Inferior parietal cortex (tissue), 1 donor: ENCODE measurements around the gene DDX31.

Experiments used
- DNase-seq: peaks from one replicate; pipeline ENCODE4 v3.0.0-alpha.2; 2016; ENCODE audit errors: extremely low spot score

Gene DDX31

GRCh38 chr9:132547976-132548730, 121.6 kb downstream of the DDX31 start:
- DNase-seq: no peak

DNA sequence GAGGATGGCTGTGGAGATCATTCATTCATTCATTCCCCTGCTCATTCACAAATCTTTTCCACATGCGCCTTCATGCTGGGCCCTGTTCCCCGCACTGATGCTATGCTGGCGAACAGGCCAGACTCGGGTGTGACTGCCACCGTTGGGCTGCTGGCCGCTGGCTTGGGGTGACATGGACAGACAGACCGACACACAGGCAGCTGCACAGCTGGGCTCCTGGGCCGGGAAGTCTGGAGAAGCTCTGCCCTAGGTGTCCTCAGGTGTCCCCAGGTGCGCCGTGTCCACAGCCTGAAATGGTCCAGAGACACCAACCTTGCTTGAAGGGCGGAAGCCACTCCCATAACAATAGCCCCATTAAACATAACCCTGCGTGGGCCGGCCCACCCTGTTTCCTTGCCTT, 122.3 kb downstream of the DDX31 start:
- DNase-seq: no peak

DNA sequence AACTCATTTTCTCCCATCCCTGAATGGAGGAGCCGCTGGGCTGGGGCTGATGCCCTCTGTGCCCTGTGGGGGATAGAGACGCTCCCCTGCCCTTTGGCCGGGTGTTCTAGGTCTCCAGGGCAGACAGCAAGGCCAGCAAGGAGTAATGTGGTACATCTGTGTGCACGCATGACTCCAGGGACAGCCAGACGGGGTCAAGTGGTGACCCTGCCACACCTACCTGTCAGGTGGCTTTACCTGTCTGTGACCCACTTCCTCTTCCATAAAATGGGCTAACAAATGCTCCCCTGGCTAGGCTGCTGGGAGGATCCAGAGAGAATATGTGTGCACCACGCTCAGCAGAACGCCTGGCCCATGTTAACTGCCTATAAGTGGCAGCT, 122.7 kb downstream of the DDX31 start:
- no peak for DNase-seq

DNA sequence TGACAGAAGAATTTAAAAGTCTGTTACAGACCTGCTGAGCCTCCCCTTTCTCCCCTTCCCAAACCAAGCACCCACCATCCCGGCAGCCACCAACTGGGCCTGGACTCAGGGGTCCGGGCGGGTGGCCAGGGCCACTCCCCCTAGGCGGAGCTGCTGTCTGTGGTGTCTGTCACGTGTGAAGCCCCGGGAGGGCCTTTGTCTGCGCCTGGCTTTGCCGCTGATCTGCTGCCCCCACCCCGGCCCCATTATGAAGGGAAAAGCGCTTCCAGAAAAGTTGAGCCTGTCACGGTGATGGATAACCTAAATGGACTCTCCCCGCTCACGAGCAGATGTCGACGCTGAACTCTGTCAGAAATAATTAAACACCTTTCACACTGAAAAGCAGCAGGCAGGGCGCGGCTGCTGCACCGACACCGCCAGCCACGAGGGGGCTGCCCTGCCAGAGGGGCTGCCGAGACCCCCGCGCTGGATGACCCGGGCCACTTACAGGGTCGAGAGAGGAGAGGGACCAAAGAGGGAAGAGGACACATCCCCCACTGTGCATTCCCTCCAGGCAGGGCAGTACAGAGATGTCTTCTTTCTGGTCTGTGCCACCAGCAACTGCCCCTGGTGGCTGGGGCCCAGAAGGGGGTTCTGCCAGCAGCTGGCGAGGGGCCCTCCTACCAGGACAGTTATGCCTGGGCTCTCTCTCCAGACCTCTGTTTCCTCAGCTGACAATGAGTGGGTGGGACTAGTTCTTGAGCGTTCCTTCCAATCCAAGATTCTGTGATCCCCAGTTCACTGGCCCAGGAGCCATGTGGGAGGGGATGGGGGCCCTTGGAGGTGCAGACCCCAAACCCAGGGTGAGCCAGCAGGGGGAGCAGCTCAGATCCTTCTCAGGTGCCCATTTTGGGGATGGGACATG, 123.4 kb downstream of the DDX31 start:
- DNase-seq: no peak

DNA sequence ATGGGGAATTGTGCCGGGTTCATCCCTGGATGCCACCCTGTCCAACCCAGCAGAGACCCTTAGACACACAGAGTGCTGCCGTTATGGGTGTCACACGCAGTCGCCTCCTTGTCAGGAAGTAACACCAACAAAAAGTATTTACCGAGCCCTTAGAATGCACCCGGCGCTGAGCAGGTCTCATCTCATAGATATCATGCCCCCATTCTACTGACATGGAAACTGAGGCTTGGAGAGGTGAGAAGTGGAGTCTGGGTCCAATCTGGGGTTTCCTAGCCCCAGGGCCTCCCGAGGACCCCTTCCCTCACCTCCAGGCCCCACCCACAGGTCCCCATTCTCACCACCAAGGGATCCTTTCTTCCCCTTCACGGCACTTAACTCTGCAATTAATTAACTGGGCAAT, 124.2 kb downstream of the DDX31 start:
- DNase-seq: no peak

- no peak for DNase-seq
Observed at GRCh38 chr9:132543960-132544359, 125.8 kb downstream of the DDX31 start.

DNA sequence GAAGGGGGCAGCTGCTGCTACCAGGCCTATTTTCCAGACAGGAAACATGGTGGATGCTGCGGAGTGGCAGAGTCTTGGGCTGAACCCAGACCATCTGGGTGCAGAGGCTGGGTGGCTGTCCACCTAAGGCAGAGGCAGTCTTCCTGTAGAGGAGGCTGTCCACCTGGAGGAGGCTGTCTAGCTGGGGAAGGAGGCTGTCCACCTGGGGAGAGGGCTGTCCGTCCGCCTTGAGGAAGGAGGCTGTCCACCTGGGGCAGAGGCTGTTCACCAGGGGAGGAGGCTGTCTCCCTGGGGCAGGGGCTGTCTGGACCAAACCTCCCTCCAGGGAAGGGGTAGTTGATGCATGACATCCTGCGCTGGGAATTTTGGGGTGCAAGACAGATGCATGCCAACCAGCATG, 126.5 kb downstream of the DDX31 start:
- DNase-seq: no peak
